ENCODE measurements around the gene NTSR1.
A peak's percentile ranks its signal among the peaks of the same experiment; 100 is the strongest.

NTSR1 gene

GRCh38 chr20:62758226-62758912, 49.7 kb downstream of the NTSR1 start:
- DNase-seq (ENCODE audit: low spot score) = no peak

- DNase-seq (ENCODE audit: low spot score) = no peak
Observed at GRCh38 chr20:62759981-62760431, 51.4 kb downstream of the NTSR1 start.

GRCh38 chr20:62760471-62760855, 51.8 kb downstream of the NTSR1 start:
- DNase-seq (ENCODE audit: low spot score) = no peak

- DNase-seq (ENCODE audit: low spot score) = no peak
Observed at GRCh38 chr20:62760856-62761758, 52.5 kb downstream of the NTSR1 start.

- DNase-seq (ENCODE audit: low spot score) = no peak
Observed at GRCh38 chr20:62761759-62762131, 53.1 kb downstream of the NTSR1 start.

GRCh38 chr20:62762376-62762775, 53.7 kb downstream of the NTSR1 start:
- no peak for DNase-seq (ENCODE audit: low spot score)

- DNase-seq (ENCODE audit: low spot score) = no peak
Observed at GRCh38 chr20:62762801-62763368, 54.2 kb downstream of the NTSR1 start.

- no peak for DNase-seq (ENCODE audit: low spot score)
Observed at GRCh38 chr20:62763404-62763803, 54.8 kb downstream of the NTSR1 start.

GRCh38 chr20:62764156-62764935, 55.7 kb downstream of the NTSR1 start:
- DNase-seq (ENCODE audit: low spot score) = no peak

- no peak for DNase-seq (ENCODE audit: low spot score)
Observed at GRCh38 chr20:62765021-62765420, 56.4 kb downstream of the NTSR1 start.

- DNase-seq (ENCODE audit: low spot score) = no peak
Observed at GRCh38 chr20:62765432-62766070, 56.9 kb downstream of the NTSR1 start.

- DNase-seq (ENCODE audit: low spot score) = no peak
Observed at GRCh38 chr20:62766071-62766450, 57.4 kb downstream of the NTSR1 start.

- no peak for DNase-seq (ENCODE audit: low spot score)
Observed at GRCh38 chr20:62766716-62767115, 58.1 kb downstream of the NTSR1 start.

GRCh38 chr20:62768234-62768546, 59.6 kb downstream of the NTSR1 start:
- DNase-seq (ENCODE audit: low spot score) = no peak

- peak; percentile 13 for DNase-seq (ENCODE audit: low spot score)
Observed at GRCh38 chr20:62768551-62769287, 60.1 kb downstream of the NTSR1 start.

GRCh38 chr20:62769346-62770071, 60.9 kb downstream of the NTSR1 start:
- no peak for DNase-seq (ENCODE audit: low spot score)

GRCh38 chr20:62770111-62770910, 61.7 kb downstream of the NTSR1 start:
- no peak for DNase-seq (ENCODE audit: low spot score)

GRCh38 chr20:62770916-62771315, 62.3 kb downstream of the NTSR1 start:
- no peak for DNase-seq (ENCODE audit: low spot score)

GRCh38 chr20:62771396-62772102, 62.9 kb downstream of the NTSR1 start:
- no peak for DNase-seq (ENCODE audit: low spot score)
